Endothelial cell of umbilical vein (primary cell): ENCODE results near the gene MAFF.

Experiments
- CTCF ChIP-seq, 2 donors: IDR thresholded peaks; 1 replicate in 1 of 2; 2 replicates in 1 of 2; pipeline ENCODE4 v1.5.1; 2011; ENCODE audit warnings: low read length in 2 of 2, mild to moderate bottlenecking in 2 of 2, moderate library complexity in 2 of 2, control low read depth in 1 of 2, inconsistent platforms in 1 of 2, low read depth in 1 of 2; ENCODE audit not compliant: insufficient read depth in 1 of 2; ENCODE audit errors: extremely low read depth in 1 of 2
- EZH2 ChIP-seq: IDR thresholded peaks from 2 replicates; pipeline ENCODE4 v1.6.1; 2012; ENCODE audit warnings: borderline replicate concordance, low read depth, mild to moderate bottlenecking, moderate library complexity, low read length, inconsistent platforms; ENCODE audit not compliant: severe bottlenecking
- JUN ChIP-seq: IDR thresholded peaks from 2 replicates; pipeline ENCODE4 v1.6.1; 2011; ENCODE audit warnings: borderline replicate concordance, low read depth; ENCODE audit not compliant: insufficient read length, insufficient read depth
- MAX ChIP-seq: IDR thresholded peaks from 2 replicates; pipeline ENCODE4 v1.6.1; 2011; ENCODE audit not compliant: insufficient read depth, insufficient read length
- MYC ChIP-seq: IDR thresholded peaks from one replicate; pipeline ENCODE4 v1.6.1; 2011; ENCODE audit warnings: mild to moderate bottlenecking, low read depth, low read length
- POLR2A ChIP-seq: IDR thresholded peaks from 2 replicates; pipeline ENCODE4 v1.6.1; 2012; ENCODE audit warnings: low read depth, mild to moderate bottlenecking, control low read depth, low read length
- POLR2AphosphoS5 ChIP-seq: IDR thresholded peaks from 2 replicates; pipeline ENCODE4 v1.6.1; 2012; ENCODE audit warnings: low read depth, mild to moderate bottlenecking, control low read depth, low read length, moderate library complexity; ENCODE audit not compliant: insufficient read depth

DNA sequence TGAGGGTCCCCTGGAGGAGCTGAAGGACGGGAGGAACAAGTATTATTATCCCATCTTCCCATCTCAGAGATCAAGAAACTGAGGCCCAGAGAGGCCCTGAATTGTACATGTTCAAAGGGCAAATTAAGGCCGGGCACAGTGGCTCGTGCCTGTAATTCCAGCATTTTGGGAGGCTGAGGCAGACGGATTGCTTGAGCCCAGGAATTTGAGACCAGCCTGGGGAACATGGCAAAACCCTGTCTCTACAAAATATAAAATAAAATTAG is 28.2 kb upstream of the MAFF start:
- TF ChIP-seq EZH2: no peak
- TF ChIP-seq CTCF (IDR thresholded peaks at IDR 0.05; ENCODE audit: extremely low read depth in 1 of 2, insufficient read depth in 1 of 2, low read depth in 1 of 2, low read length in 2 of 2): no peak
- TF ChIP-seq JUN: no peak
- no peak for TF ChIP-seq POLR2A
- no peak for TF ChIP-seq MAX
- no peak for TF ChIP-seq POLR2AphosphoS5
- TF ChIP-seq MYC: no peak
